Caco-2 (cell line): ENCODE data around the gene STARD3NL. TPM values are rescaled to one million over a fixed set of nuclear protein-coding genes. Genes with fewer than 3 reads are reported as not detected.

Experiments
- BruUV-seq: library from RNA; stranded (reverse); fragments of 400-500 nt; replicated peaks from 2 replicates; lab custom pipeline; 2021; lab: Mats Ljungman, UMichigan
- CTCF ChIA-PET: fragments of 300-600 bp; sonication (Branson Sonifier 250); formaldehyde crosslinking; loops from one replicate; lab custom pipeline; 2022; ENCODE audit warnings: antibody characterized with exemption; lab: Charles Lee
- POLR2A ChIA-PET: fragments of 300-600 bp; sonication (Branson Sonifier 250); formaldehyde crosslinking; loops from one replicate; lab custom pipeline; 2022; ENCODE audit warnings: antibody characterized with exemption; lab: Charles Lee
- DNase-seq, 2 experiments: peaks; one replicate each; pipeline versions ENCODE4 v3.0.0 to v3.0.0-alpha.2; 2020 to 2022
- H3K27me3 ChIP-seq: replicated peaks from 2 replicates; pipeline ENCODE4 v1.6.0; 2011; ENCODE audit warnings: low read length; ENCODE audit not compliant: control insufficient read depth, insufficient read depth
- H3K36me3 ChIP-seq: 2 replicates; pipeline ENCODE4 v1.5.1; 2011; ENCODE audit warnings: low read length; ENCODE audit not compliant: control insufficient read depth, insufficient read depth
- H3K4me1 ChIP-seq: fragments of 250-450 bp; sonication (Bioruptor Pico); 2 replicates; pipeline ENCODE4 v1.5.1; 2020; ENCODE audit warnings: mild to moderate bottlenecking
- H3K4me3 ChIP-seq: 2 replicates; pipeline ENCODE4 v1.5.1; 2011; ENCODE audit warnings: low read depth, mild to moderate bottlenecking, control low read depth, low read length
- H3K9me3 ChIP-seq: fragments of 250-450 bp; sonication (Bioruptor Pico); 2 replicates; pipeline ENCODE4 v1.5.1; 2020; ENCODE audit warnings: mild to moderate bottlenecking, moderate library complexity
- H3K27ac Mint-ChIP-seq: one replicate; pipeline ENCODE4 v1.8.0; 2022; ENCODE audit warnings: mixed read lengths; ENCODE audit not compliant: unreplicated experiment
- H3K27me3 Mint-ChIP-seq: one replicate; pipeline ENCODE4 v1.8.0; 2022; ENCODE audit warnings: mixed read lengths; ENCODE audit not compliant: insufficient read depth, unreplicated experiment
- H3K36me3 Mint-ChIP-seq: one replicate; pipeline ENCODE4 v1.8.0; 2022; ENCODE audit warnings: mild to moderate bottlenecking, mixed read lengths; ENCODE audit not compliant: insufficient read depth, unreplicated experiment
- H3K4me1 Mint-ChIP-seq: one replicate; pipeline ENCODE4 v1.8.0; 2022; ENCODE audit warnings: low read depth, mixed read lengths; ENCODE audit not compliant: unreplicated experiment
- H3K4me3 Mint-ChIP-seq: one replicate; pipeline ENCODE4 v1.8.0; 2022; ENCODE audit warnings: mild to moderate bottlenecking, moderate library complexity, mixed read lengths; ENCODE audit not compliant: unreplicated experiment
- H3K9me3 Mint-ChIP-seq: one replicate; pipeline ENCODE4 v1.8.0; 2022; ENCODE audit warnings: mixed read lengths; ENCODE audit not compliant: unreplicated experiment
- CTCF ChIP-seq, 2 experiments: fragments of 200-600 bp in 1 of 2; IDR thresholded peaks; 1 replicate in 1 of 2; 2 replicates in 1 of 2; pipeline versions ENCODE4 v1.5.1 to v1.8.0; 2011 to 2022; ENCODE audit warnings: antibody characterized with exemption in 1 of 2, control low read depth in 1 of 2, inconsistent platforms in 1 of 2, low read depth in 1 of 2, low read length in 1 of 2, mild to moderate bottlenecking in 1 of 2, moderate library complexity in 1 of 2; ENCODE audit not compliant: insufficient read depth in 1 of 2, severe bottlenecking in 1 of 2, unreplicated experiment in 1 of 2
- intact Hi-C: fragments of 100-400 bp; cut with micrococcal nuclease; formaldehyde crosslinking; loops from one replicate; pipeline ENCODE4 v1.10.0; 2022; ENCODE audit not compliant: unreplicated experiment
- total RNA-seq: library from RNA; stranded (reverse); gene quantifications from 2 replicates; pipeline ENCODE4 v1.2.3, GENCODE V29; 2022

STARD3NL gene
- total RNA-seq, 1 experiment from 2014 or later: 32.6 TPM

GRCh38 chr7:38154278-38154677 lies 23.8 kb upstream of the STARD3NL start:
- Histone ChIP-seq H3K36me3 (no peaks in the 10 kb centered on the region), H3K4me3 (no peak overlapping the region), H3K9me3 (0 out of 2 replicates have a peak, but pooled peaks cover 4% of the 10 kb centered on the region), H3K4me1 (no peaks in the 10 kb centered on the region), H3K27me3 (0 out of 2 replicates have a peak, but pooled peaks cover 1% of the 10 kb centered on the region)
- peaks cover 7% of the 10 kb centered on the region for H3K27me3 Mint-ChIP-seq
- no peaks in the 10 kb centered on the region for H3K36me3 Mint-ChIP-seq
- H3K9me3 Mint-ChIP-seq: peaks cover 21% of the 10 kb centered on the region
- ChIA-PET CTCF (no interaction called here), POLR2A (no interaction called here)
- no peak for TF ChIP-seq CTCF (IDR thresholded peaks at IDR 0.05; ENCODE audit: insufficient read depth in 1 of 2, low read depth in 1 of 2, low read length in 1 of 2, severe bottlenecking in 1 of 2, unreplicated experiment in 1 of 2)
- H3K4me3 Mint-ChIP-seq: no peak overlapping the region
- H3K4me1 Mint-ChIP-seq: peaks cover 2% of the 10 kb centered on the region
- H3K27ac Mint-ChIP-seq: no peak overlapping the region
- no peak for DNase-seq
- intact Hi-C loops: no loop called here
- BruUV-seq: no TSS peak

GRCh38 chr7:38160003-38160571 lies 18.0 kb upstream of the STARD3NL start:
- Histone ChIP-seq H3K27me3 (no peaks in the 10 kb centered on the region), H3K4me3 (no peak overlapping the region), H3K9me3 (0 out of 2 replicates have a peak, but pooled peaks cover 4% of the 10 kb centered on the region), H3K36me3 (no peaks in the 10 kb centered on the region), H3K4me1 (peaks cover 10% of the 10 kb centered on the region)
- BruUV-seq: no TSS peak
- POLR2A ChIA-PET: no interaction called here
- Mint-ChIP-seq H3K4me3 (no peak overlapping the region), H3K27me3 (peaks cover 5% of the 10 kb centered on the region), H3K9me3 (peaks cover 49% of the 10 kb centered on the region), H3K36me3 (no peaks in the 10 kb centered on the region), H3K27ac (peak overlapping the region; percentile 65), H3K4me1 (peaks cover 12% of the 10 kb centered on the region)
- CTCF ChIA-PET: interaction anchor here (1.1 kb wide), 1 partner anchor 55 kb away, joined by 3 read pairs; no protein-coding TSS in a partner anchor
- intact Hi-C loops: no loop called here
- no peak for TF ChIP-seq CTCF (IDR thresholded peaks at IDR 0.05; ENCODE audit: insufficient read depth in 1 of 2, low read depth in 1 of 2, low read length in 1 of 2, severe bottlenecking in 1 of 2, unreplicated experiment in 1 of 2)
- peak; percentile 21 to 40 for DNase-seq

- TF ChIP-seq CTCF (IDR thresholded peaks at IDR 0.05; ENCODE audit: insufficient read depth in 1 of 2, low read depth in 1 of 2, low read length in 1 of 2, severe bottlenecking in 1 of 2, unreplicated experiment in 1 of 2): no peak
- Histone ChIP-seq H3K4me3 (no peak overlapping the region), H3K9me3 (no peaks in the 10 kb centered on the region), H3K27me3 (no peaks in the 10 kb centered on the region), H3K36me3 (no peaks in the 10 kb centered on the region), H3K4me1 (peaks cover 10% of the 10 kb centered on the region)
- peaks cover 12% of the 10 kb centered on the region for H3K4me1 Mint-ChIP-seq
- H3K36me3 Mint-ChIP-seq: no peaks in the 10 kb centered on the region
- H3K27ac Mint-ChIP-seq: no peak overlapping the region
- DNase-seq: no peak
- no TSS peak for BruUV-seq
- H3K27me3 Mint-ChIP-seq: peaks cover 2% of the 10 kb centered on the region
- POLR2A ChIA-PET: no interaction called here
- no peak overlapping the region for H3K4me3 Mint-ChIP-seq
- CTCF ChIA-PET: no interaction called here
- H3K9me3 Mint-ChIP-seq: peaks cover 39% of the 10 kb centered on the region
- intact Hi-C loops: no loop called here
These were observed 16.0 kb upstream of the STARD3NL start for GRCh38 chr7:38162036-38162435.
